CD14-positive monocyte (primary cell): ENCODE results near the gene LYSET. TPM values are rescaled to one million over a fixed set of nuclear protein-coding genes. Genes with fewer than 3 reads are reported as not detected.

Experiments
- DNase-seq, 3 donors: peaks; one replicate each; pipeline ENCODE4 v3.0.0-alpha.2; 2011 to 2022
- H2AFZ ChIP-seq: 2 replicates; pipeline ENCODE4 v1.6.0; 2012; ENCODE audit warnings: mild to moderate bottlenecking, low read depth, low read length, inconsistent platforms; ENCODE audit not compliant: insufficient read depth, poor library complexity, severe bottlenecking
- H3K27ac ChIP-seq, 2 donors: 1 replicate in 1 of 2; 2 replicates in 1 of 2; pipeline ENCODE4 v1.5.1; 2012 to 2013; ENCODE audit warnings: low read length in 2 of 2, control low read depth in 1 of 2, inconsistent platforms in 1 of 2, low read depth in 1 of 2, mild to moderate bottlenecking in 1 of 2
- H3K27me3 ChIP-seq, 2 donors: one replicate each; pipeline versions ENCODE4 v1.6.0 to v1.6.1; 2011 to 2013; ENCODE audit warnings: low read length in 2 of 2; ENCODE audit not compliant: control insufficient read depth in 2 of 2, insufficient read depth in 2 of 2
- H3K36me3 ChIP-seq, 2 donors: replicated peaks in 1 of 2; 1 replicate in 1 of 2; 2 replicates in 1 of 2; pipeline versions ENCODE4 v1.5.1 to v1.6.1; 2012 to 2013; ENCODE audit warnings: low read length in 2 of 2, control low read depth in 1 of 2, inconsistent platforms in 1 of 2, mild to moderate bottlenecking in 1 of 2; ENCODE audit not compliant: insufficient read depth in 2 of 2, control insufficient read depth in 1 of 2
- H3K4me1 ChIP-seq, 2 donors: 1 replicate in 1 of 2; 2 replicates in 1 of 2; pipeline versions ENCODE4 v1.5.1 to v1.6.1; 2012 to 2013; ENCODE audit warnings: low read length in 2 of 2, control low read depth in 1 of 2, inconsistent platforms in 1 of 2, mild to moderate bottlenecking in 1 of 2, moderate library complexity in 1 of 2; ENCODE audit not compliant: insufficient read depth in 2 of 2, control insufficient read depth in 1 of 2
- H3K4me2 ChIP-seq: replicated peaks from 2 replicates; pipeline ENCODE3; 2012; ENCODE audit warnings: low read length, moderate library complexity, mild to moderate bottlenecking; ENCODE audit not compliant: poor library complexity, severe bottlenecking; ENCODE audit errors: extremely low read depth
- H3K4me3 ChIP-seq, 3 experiments: fragments of 200-600 bp in 1 of 3; sonication (generic) in 1 of 3; replicated peaks in 1 of 3; 1 replicate in 2 of 3; 2 replicates in 1 of 3; pipeline ENCODE4 v1.5.1; 2011 to 2013; ENCODE audit warnings: low read length in 3 of 3, mild to moderate bottlenecking in 3 of 3, control low read depth in 2 of 3, low read depth in 2 of 3, inconsistent platforms in 1 of 3, moderate library complexity in 1 of 3
- H3K79me2 ChIP-seq: 2 replicates; pipeline ENCODE4 v1.6.0; 2012; ENCODE audit warnings: mild to moderate bottlenecking, control low read depth, inconsistent platforms, low read length, moderate library complexity; ENCODE audit not compliant: insufficient read depth
- H3K9ac ChIP-seq: 2 replicates; pipeline ENCODE4 v1.6.0; 2017; ENCODE audit warnings: low read length, mild to moderate bottlenecking; ENCODE audit not compliant: insufficient read depth, poor library complexity, severe bottlenecking
- H3K9me3 ChIP-seq, 2 donors: replicated peaks in 1 of 2; 1 replicate in 1 of 2; 2 replicates in 1 of 2; pipeline versions ENCODE4 v1.5.1 to v1.6.1; 2012 to 2013; ENCODE audit warnings: low read length in 2 of 2, control low read depth in 1 of 2; ENCODE audit not compliant: control insufficient read depth in 1 of 2, insufficient read depth in 1 of 2
- H4K20me1 ChIP-seq: 2 replicates; pipeline ENCODE4 v1.6.0; 2012; ENCODE audit warnings: mild to moderate bottlenecking, low read length, control low read depth, moderate library complexity; ENCODE audit not compliant: insufficient read depth
- H3K27ac Mint-ChIP-seq, 7 donors: one replicate each; pipeline ENCODE4 v1.8.0; 2020; ENCODE audit warnings: mild to moderate bottlenecking in 7 of 7, mixed read lengths in 7 of 7, moderate library complexity in 6 of 7, inconsistent platforms in 2 of 7
- H3K27me3 Mint-ChIP-seq, 3 donors: one replicate each; pipeline ENCODE4 v1.8.0; 2021 to 2022; ENCODE audit warnings: low read depth in 3 of 3, mild to moderate bottlenecking in 3 of 3, mixed read lengths in 3 of 3, moderate library complexity in 3 of 3, inconsistent platforms in 1 of 3
- H3K36me3 Mint-ChIP-seq, 2 donors: one replicate each; pipeline ENCODE4 v1.8.0; 2020; ENCODE audit warnings: mixed read lengths in 2 of 2, inconsistent platforms in 1 of 2, mild to moderate bottlenecking in 1 of 2
- H3K4me1 Mint-ChIP-seq: one replicate; pipeline ENCODE4 v1.8.0; 2020; ENCODE audit warnings: mild to moderate bottlenecking, mixed read lengths
- H3K4me3 Mint-ChIP-seq, 2 donors: one replicate each; pipeline ENCODE4 v1.8.0; 2020; ENCODE audit warnings: mild to moderate bottlenecking in 2 of 2, mixed read lengths in 2 of 2, moderate library complexity in 1 of 2
- H3K9me3 Mint-ChIP-seq, 7 donors: one replicate each; pipeline ENCODE4 v1.8.0; 2020 to 2022; ENCODE audit warnings: mixed read lengths in 7 of 7, mild to moderate bottlenecking in 6 of 7, moderate library complexity in 6 of 7, inconsistent platforms in 2 of 7
- WGBS: methylation state at CpG from one replicate; pipeline ENCODE4 v1.1.5; 2013; ENCODE audit warnings: missing lambda C conversion rate; ENCODE audit not compliant: insufficient coverage; 5-methylcytosine and 5-hydroxymethylcytosine counted together
- intact Hi-C, 2 donors: fragments of 100-400 bp; cut with micrococcal nuclease; formaldehyde crosslinking; loops; one replicate each; pipeline versions ENCODE4 v1.15.0 to v1.15.1; 2023
- polyA plus RNA-seq, 3 donors: library from polyadenylated mRNA; depleted of rRNA in 1 of 3; unstranded in 2 of 3; stranded (reverse) in 1 of 3; fragments of 300-500 nt in 2 of 3; fragments of >200 nt in 1 of 3; fragmentation: Illumina TruSeq in 2 of 3; gene quantifications; 1 replicate in 2 of 3; 2 replicates in 1 of 3; pipeline ENCODE4 v1.2.3, GENCODE V29; 2012 to 2021
- TF ChIP-seq, protein P1 (sequence below): fragments of 200-600 bp; IDR thresholded peaks from one replicate; pipeline ENCODE4 v1.8.0; 2022; ENCODE audit warnings: antibody characterized with exemption, mild to moderate bottlenecking

The LYSET gene
- polyA plus RNA-seq, 3 donors, result 10.8 to 43.3 (median 36.9) TPM

DNA sequence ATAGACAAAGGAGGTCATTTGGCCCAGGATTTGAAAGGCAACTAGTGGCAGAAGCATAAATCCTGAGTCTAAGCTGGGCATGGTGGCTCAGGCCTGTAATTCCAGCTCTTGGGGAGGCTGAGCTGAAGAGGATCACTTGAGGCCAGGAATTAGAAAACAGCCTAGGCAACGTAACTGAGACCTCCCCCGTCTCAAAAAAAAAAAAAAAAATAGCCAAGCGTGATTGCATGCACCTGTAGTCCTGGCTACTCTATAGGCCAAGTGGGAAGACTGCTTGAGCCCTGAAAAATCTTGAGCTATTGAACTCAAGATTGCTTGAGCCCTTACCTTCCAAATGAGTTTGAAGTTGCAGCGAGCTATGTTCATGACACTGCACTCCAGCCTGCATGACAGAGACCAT lies 13.9 kb downstream of the LYSET start:
- Histone ChIP-seq H3K79me2 (peaks cover 16% of the 10 kb centered on the region), H3K27me3 (no peaks in the 10 kb centered on the region), H3K9ac (no peak overlapping the region), H3K9me3 (no peaks in the 10 kb centered on the region), H3K4me2 (no peak overlapping the region), H3K27ac (no peak overlapping the region), H2AFZ (no peak overlapping the region), H3K36me3 (peaks cover 9 to 17% of the 10 kb centered on the region in 2 donors), H4K20me1 (no peaks in the 10 kb centered on the region), H3K4me1 (no peaks in the 10 kb centered on the region), H3K4me3 (no peak overlapping the region)
- 98% methylated on average over 4 of the region's 4 CpGs for WGBS
- intact Hi-C loops, result no loop called here
- TF ChIP-seq, protein P1, sequence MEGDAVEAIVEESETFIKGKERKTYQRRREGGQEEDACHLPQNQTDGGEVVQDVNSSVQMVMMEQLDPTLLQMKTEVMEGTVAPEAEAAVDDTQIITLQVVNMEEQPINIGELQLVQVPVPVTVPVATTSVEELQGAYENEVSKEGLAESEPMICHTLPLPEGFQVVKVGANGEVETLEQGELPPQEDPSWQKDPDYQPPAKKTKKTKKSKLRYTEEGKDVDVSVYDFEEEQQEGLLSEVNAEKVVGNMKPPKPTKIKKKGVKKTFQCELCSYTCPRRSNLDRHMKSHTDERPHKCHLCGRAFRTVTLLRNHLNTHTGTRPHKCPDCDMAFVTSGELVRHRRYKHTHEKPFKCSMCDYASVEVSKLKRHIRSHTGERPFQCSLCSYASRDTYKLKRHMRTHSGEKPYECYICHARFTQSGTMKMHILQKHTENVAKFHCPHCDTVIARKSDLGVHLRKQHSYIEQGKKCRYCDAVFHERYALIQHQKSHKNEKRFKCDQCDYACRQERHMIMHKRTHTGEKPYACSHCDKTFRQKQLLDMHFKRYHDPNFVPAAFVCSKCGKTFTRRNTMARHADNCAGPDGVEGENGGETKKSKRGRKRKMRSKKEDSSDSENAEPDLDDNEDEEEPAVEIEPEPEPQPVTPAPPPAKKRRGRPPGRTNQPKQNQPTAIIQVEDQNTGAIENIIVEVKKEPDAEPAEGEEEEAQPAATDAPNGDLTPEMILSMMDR, result no peak
- H3K9me3 Mint-ChIP-seq, result no peaks in the 10 kb centered on the region
- no peak overlapping the region for H3K4me3 Mint-ChIP-seq
- peaks cover 15 to 29% of the 10 kb centered on the region in 2 donors for H3K36me3 Mint-ChIP-seq
- H3K4me1 Mint-ChIP-seq, result no peaks in the 10 kb centered on the region
- H3K27me3 Mint-ChIP-seq, result no peaks in the 10 kb centered on the region
- H3K27ac Mint-ChIP-seq, result no peak overlapping the region
- DNase-seq, result no peak

DNA sequence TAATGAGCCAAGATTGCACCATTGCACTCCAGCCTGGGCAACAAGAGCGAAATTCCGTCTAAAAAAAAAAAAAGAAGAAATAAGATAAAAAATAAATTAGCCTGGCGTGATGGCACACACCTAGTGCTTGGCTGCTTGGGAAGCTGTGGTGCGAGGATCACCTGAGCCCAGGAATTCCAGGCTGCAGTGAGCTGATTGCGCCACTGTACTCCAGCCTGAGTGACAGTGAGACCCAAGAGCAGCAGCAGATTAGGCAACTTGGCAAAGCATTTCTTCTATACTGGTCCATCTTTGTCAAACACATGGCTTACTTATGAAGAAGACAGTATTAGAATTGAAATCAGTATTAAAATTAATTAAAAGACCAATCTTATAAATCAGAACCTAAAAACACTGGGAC lies 15.4 kb downstream of the LYSET start:
- H3K27ac ChIP-seq, result no peak overlapping the region
- TF ChIP-seq, protein P1, result no peak
- DNase-seq, result no peak
- peaks cover under 1 to 4% of the 10 kb centered on the region in 2 donors for H3K4me1 ChIP-seq
- peaks cover 0 to 1% (median 0%) of the 10 kb centered on the region in 3 donors for H3K27me3 Mint-ChIP-seq
- intact Hi-C loops, result loop anchor here (10.0 kb wide), 1 partner anchor 134 kb away; the partner anchor contains the start of gene BTBD7 (in 2 of the 2)
- no peak overlapping the region for H3K4me2 ChIP-seq
- no peak overlapping the region for H3K27ac Mint-ChIP-seq
- H3K27me3 ChIP-seq, result no peaks in the 10 kb centered on the region
- H3K4me3 ChIP-seq, result no peak overlapping the region
- H3K36me3 Mint-ChIP-seq, result peaks cover 16 to 32% of the 10 kb centered on the region in 2 donors
- H3K4me3 Mint-ChIP-seq, result no peak overlapping the region
- peaks cover 9 to 17% of the 10 kb centered on the region in 2 donors for H3K36me3 ChIP-seq
- peaks cover 12% of the 10 kb centered on the region for H3K4me1 Mint-ChIP-seq
- H4K20me1 ChIP-seq, result peaks cover 14% of the 10 kb centered on the region
- no peak overlapping the region for H3K9ac ChIP-seq
- H3K9me3 ChIP-seq, result no peaks in the 10 kb centered on the region
- no peak overlapping the region for H2AFZ ChIP-seq
- WGBS, result 85% methylated on average over 5 of the region's 5 CpGs
- H3K79me2 ChIP-seq, result peaks cover 32% of the 10 kb centered on the region
- H3K9me3 Mint-ChIP-seq, result no peaks in the 10 kb centered on the region
